SK-N-SH treated with all-trans-retinoic acid at 6 μM for 48 hours (cell line): Measurements from ENCODE around the gene HINT2.

ENCODE experiments used
- ARNTL ChIP-seq: fragments of 450-650 bp; formaldehyde crosslinking; IDR thresholded peaks from 2 replicates; pipeline ENCODE4 v1.5.0; 2020; ENCODE audit warnings: low read depth, mild to moderate bottlenecking, moderate library complexity, borderline replicate concordance
- BACH2 ChIP-seq: fragments of 250-450 bp; sonication (Bioruptor Pico); IDR thresholded peaks from 2 replicates; pipeline ENCODE4 v1.9.0; 2021; ENCODE audit warnings: mild to moderate bottlenecking, borderline replicate concordance
- ESRRG ChIP-seq: fragments of 250-450 bp; sonication (Bioruptor Pico); IDR thresholded peaks from 2 replicates; pipeline ENCODE4 v1.6.1; 2021; ENCODE audit warnings: mild to moderate bottlenecking
- GLIS3 ChIP-seq: fragments of 250-450 bp; sonication (Bioruptor Pico); IDR thresholded peaks from 2 replicates; pipeline ENCODE4 v1.5.0; 2020; ENCODE audit warnings: mild to moderate bottlenecking, moderate library complexity
- ISL1 ChIP-seq: fragments of 250-450 bp; sonication (Bioruptor Pico); IDR thresholded peaks from 2 replicates; pipeline ENCODE4 v2.1.2; 2022; ENCODE audit warnings: mild to moderate bottlenecking, moderate library complexity
- PATZ1 ChIP-seq: fragments of 250-450 bp; sonication (Bioruptor Pico); IDR thresholded peaks from 2 replicates; pipeline ENCODE4 v1.8.0; 2020; ENCODE audit warnings: mild to moderate bottlenecking, moderate library complexity, borderline replicate concordance
- PPARA ChIP-seq: fragments of 250-450 bp; sonication (Bioruptor Pico); IDR thresholded peaks from 2 replicates; pipeline ENCODE4 v1.5.0; 2020; ENCODE audit warnings: mild to moderate bottlenecking, borderline replicate concordance
- ZFP30 ChIP-seq: fragments of 450-650 bp; formaldehyde crosslinking; IDR thresholded peaks from 2 replicates; pipeline ENCODE4 v1.5.0; 2022; ENCODE audit warnings: mild to moderate bottlenecking, moderate library complexity
- ZNF565 ChIP-seq: fragments of 450-650 bp; formaldehyde crosslinking; conservative IDR thresholded peaks from 2 replicates; pipeline ENCODE4 v1.5.0; 2020; ENCODE audit warnings: low read depth, mild to moderate bottlenecking, moderate library complexity
- ZNF70 ChIP-seq: fragments of 450-650 bp; formaldehyde crosslinking; IDR thresholded peaks from 2 replicates; pipeline ENCODE4 v1.5.0; 2020; ENCODE audit warnings: mild to moderate bottlenecking, moderate library complexity
- ZNF8 ChIP-seq: fragments of 450-650 bp; formaldehyde crosslinking; IDR thresholded peaks from 2 replicates; pipeline ENCODE4 v1.5.0; 2020; ENCODE audit warnings: mild to moderate bottlenecking, moderate library complexity

- TF ChIP-seq ZNF565 (CRISPR knock-in tag) (no peak), PATZ1 (no peak), GLIS3 (CRISPR knock-in tag) (no peak), ZFP30 (CRISPR knock-in tag) (no peak), ARNTL (CRISPR knock-in tag) (no peak), ISL1 (no peak), ESRRG (CRISPR knock-in tag) (no peak), ZNF70 (CRISPR knock-in tag) (no peak), BACH2 (CRISPR knock-in tag) (no peak), PPARA (CRISPR knock-in tag) (no peak), ZNF8 (CRISPR knock-in tag) (no peak)
Measured at GRCh38 chr9:35861161-35861897, 46.5 kb upstream of the HINT2 start.
